ENCODE results near the gene EIF2A. TPM values are rescaled to one million over a fixed set of nuclear protein-coding genes. Genes with fewer than 3 reads are reported as not detected.

EIF2A gene
- polyA plus RNA-seq, 3 donors: 48.5 to 88.7 (median 50.8) TPM

DNA sequence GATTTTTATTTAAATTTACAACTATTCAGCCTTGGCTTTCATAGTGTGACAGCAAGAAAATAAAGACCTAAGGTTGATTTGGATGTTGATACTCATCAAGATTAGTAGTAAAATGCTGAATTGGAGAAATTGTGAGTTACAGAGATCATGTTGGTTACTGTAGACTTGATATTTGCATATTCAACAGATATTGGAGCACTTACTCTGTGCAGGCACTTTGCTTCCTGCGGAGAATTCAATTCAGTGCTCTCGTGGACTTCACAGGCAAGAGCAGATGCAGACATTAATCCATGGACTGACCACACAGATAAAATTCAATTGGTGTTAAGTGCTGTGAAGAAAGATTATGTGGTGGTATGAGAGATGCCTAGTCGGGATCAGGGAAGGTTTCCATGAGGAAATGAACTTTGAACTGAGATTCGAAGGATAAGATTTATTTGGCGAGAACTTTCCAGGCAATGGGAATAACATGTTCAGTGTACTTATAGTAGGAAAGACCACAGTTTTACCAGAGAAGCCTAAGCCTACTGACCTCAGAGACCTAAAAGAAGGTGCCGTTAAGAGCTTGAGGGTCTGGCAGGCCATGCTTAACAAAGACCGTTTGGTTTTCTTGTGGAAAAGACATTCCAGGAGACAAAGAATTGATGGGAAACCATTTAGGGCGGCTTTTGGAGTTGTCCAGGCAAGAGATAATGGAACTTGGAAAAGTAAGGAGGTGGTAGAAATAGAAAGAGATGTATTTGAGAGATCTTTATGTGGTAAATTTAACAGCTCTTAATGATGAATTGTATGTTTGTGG lies 60.9 kb downstream of the EIF2A start:
- intact Hi-C loops (cut with micrococcal nuclease): loop anchor here (10.0 kb wide), 2 partner anchors 157 to 203 kb away; partner anchors contain the start of genes SIAH2 (in 2 of the 2) and TSC22D2 (in 1 of the 2)
- H3K9me3 ChIP-seq (replicated peaks in 1 of 2; ENCODE audit: control insufficient read depth in 1 of 2, insufficient read depth in 1 of 2, low read length in 2 of 2): no peaks in the 10 kb centered on the region
- H3K27ac ChIP-seq (ENCODE audit: low read depth in 1 of 2, low read length in 2 of 2): peak overlapping the region in 1 of 2 donors; percentile 80
- Mint-ChIP-seq H3K4me3 (no peak overlapping the region), H3K4me1 (peaks cover 65% of the 10 kb centered on the region), H3K9me3 (no peaks in the 10 kb centered on the region), H3K27me3 (ENCODE audit: low read depth in 3 of 3) (peaks cover 0 to 3% (median 0%) of the 10 kb centered on the region in 3 donors), H3K27ac (peak overlapping the region in 3 of 7 donors; percentile 4 to 74 (median 61)), H3K36me3 (peaks cover 9 to 19% of the 10 kb centered on the region in 2 donors)
- no peak for TF ChIP-seq CTCF (IDR thresholded peaks at IDR 0.05)
- no peak overlapping the region for H3K4me3 ChIP-seq (replicated peaks in 1 of 3; ENCODE audit: low read depth in 2 of 3, low read length in 3 of 3)
- H2AFZ ChIP-seq (ENCODE audit: insufficient read depth, low read depth, low read length, poor library complexity, severe bottlenecking): no peak overlapping the region
- WGBS (ENCODE audit: insufficient coverage): 84% methylated on average over 4 of the region's 8 CpGs
- H3K79me2 ChIP-seq (ENCODE audit: insufficient read depth, low read length): peaks cover 95% of the 10 kb centered on the region
- H3K9ac ChIP-seq (ENCODE audit: insufficient read depth, low read length, poor library complexity, severe bottlenecking): no peak overlapping the region
- H3K36me3 ChIP-seq (replicated peaks in 1 of 2; ENCODE audit: control insufficient read depth in 1 of 2, insufficient read depth in 2 of 2, low read length in 2 of 2): peaks cover 7 to 13% of the 10 kb centered on the region in 2 donors
- H3K4me2 ChIP-seq (replicated peaks; ENCODE audit: extremely low read depth, low read length, poor library complexity, severe bottlenecking): no peak overlapping the region
- no peak for DNase-seq
- peaks cover 77% of the 10 kb centered on the region for H4K20me1 ChIP-seq (ENCODE audit: insufficient read depth, low read length)
- no peaks in the 10 kb centered on the region for H3K27me3 ChIP-seq (ENCODE audit: control insufficient read depth in 2 of 2, insufficient read depth in 2 of 2, low read length in 2 of 2)
- H3K4me1 ChIP-seq (ENCODE audit: control insufficient read depth in 1 of 2, insufficient read depth in 2 of 2, low read length in 2 of 2): peaks cover 34 to 61% of the 10 kb centered on the region in 2 donors

- peaks cover 91% of the 10 kb centered on the region for H4K20me1 ChIP-seq (ENCODE audit: insufficient read depth, low read length)
- peaks cover 96% of the 10 kb centered on the region for H3K79me2 ChIP-seq (ENCODE audit: insufficient read depth, low read length)
- Mint-ChIP-seq H3K4me1 (peaks cover 57% of the 10 kb centered on the region), H3K36me3 (peaks cover 21 to 36% of the 10 kb centered on the region in 2 donors), H3K27ac (peak overlapping the region in 5 of 7 donors; percentile 24 to 73 (median 50)), H3K27me3 (ENCODE audit: low read depth in 3 of 3) (no peaks in the 10 kb centered on the region), H3K9me3 (peaks cover 0 to 2% (median 0%) of the 10 kb centered on the region in 7 donors), H3K4me3 (no peak overlapping the region)
- intact Hi-C loops (cut with micrococcal nuclease): loop anchor here (10.0 kb wide), 2 partner anchors 155 to 205 kb away; partner anchors contain the start of genes SIAH2 (in 2 of the 2) and TSC22D2 (in 1 of the 2)
- H3K4me3 ChIP-seq (replicated peaks in 1 of 3; ENCODE audit: low read depth in 2 of 3, low read length in 3 of 3): no peak overlapping the region
- no peaks in the 10 kb centered on the region for H3K9me3 ChIP-seq (replicated peaks in 1 of 2; ENCODE audit: control insufficient read depth in 1 of 2, insufficient read depth in 1 of 2, low read length in 2 of 2)
- peak overlapping the region in 1 of 2 donors; percentile 52 for H3K27ac ChIP-seq (ENCODE audit: low read depth in 1 of 2, low read length in 2 of 2)
- no peak for TF ChIP-seq CTCF (IDR thresholded peaks at IDR 0.05)
- no peak for DNase-seq
- H3K36me3 ChIP-seq (replicated peaks in 1 of 2; ENCODE audit: control insufficient read depth in 1 of 2, insufficient read depth in 2 of 2, low read length in 2 of 2): peaks cover 13 to 32% of the 10 kb centered on the region in 2 donors
- H2AFZ ChIP-seq (ENCODE audit: insufficient read depth, low read depth, low read length, poor library complexity, severe bottlenecking): no peak overlapping the region
- no CpG with 5 or more reads among the region's 1 CpG for WGBS (ENCODE audit: insufficient coverage)
- H3K9ac ChIP-seq (ENCODE audit: insufficient read depth, low read length, poor library complexity, severe bottlenecking): no peak overlapping the region
- no peaks in the 10 kb centered on the region for H3K27me3 ChIP-seq (ENCODE audit: control insufficient read depth in 2 of 2, insufficient read depth in 2 of 2, low read length in 2 of 2)
- H3K4me1 ChIP-seq (ENCODE audit: control insufficient read depth in 1 of 2, insufficient read depth in 2 of 2, low read length in 2 of 2): peaks cover 18 to 44% of the 10 kb centered on the region in 2 donors
- no peak overlapping the region for H3K4me2 ChIP-seq (replicated peaks; ENCODE audit: extremely low read depth, low read length, poor library complexity, severe bottlenecking)
These were observed 63.4 kb downstream of the EIF2A start for GRCh38 chr3:150609988-150610387.
